Stomach (tissue), 9 donors: ENCODE results near the gene GPER1. TPM values are rescaled to one million over a fixed set of nuclear protein-coding genes. Genes with fewer than 3 reads are reported as not detected.

Source experiments
- DNase-seq, 2 donors: peaks; one replicate each; pipeline versions ENCODE4 v3.0.0 to v3.0.0-alpha.2; 2013 to 2019
- H3K27ac ChIP-seq, 5 donors: fragments of 200-600 bp in 4 of 5; sonication (generic) in 4 of 5; one replicate each; pipeline ENCODE4 v1.5.1; 2013 to 2019; ENCODE audit warnings: mild to moderate bottlenecking in 1 of 5, moderate library complexity in 1 of 5
- H3K27me3 ChIP-seq, 3 donors: fragments of 200-600 bp; sonication (generic); one replicate each; pipeline ENCODE4 v1.5.1; 2017 to 2019; ENCODE audit warnings: mixed run types in 1 of 3
- H3K36me3 ChIP-seq, 4 donors: fragments of 200-600 bp; sonication (generic); 1 replicate in 3 of 4; 2 replicates in 1 of 4; pipeline ENCODE4 v1.5.1; 2016 to 2019
- H3K4me1 ChIP-seq, 4 donors: fragments of 200-600 bp; sonication (generic); one replicate each; pipeline ENCODE4 v1.5.1; 2016 to 2019
- H3K4me3 ChIP-seq, 4 donors: fragments of 200-600 bp; sonication (generic) in 3 of 4; one replicate each; pipeline ENCODE4 v1.5.1; 2016 to 2019; ENCODE audit warnings: mild to moderate bottlenecking in 1 of 4
- H3K9me3 ChIP-seq, 4 donors: fragments of 200-600 bp; sonication (generic); one replicate each; pipeline ENCODE4 v1.5.1; 2016 to 2019
- CTCF ChIP-seq, 7 experiments: fragments of 450-650 bp in 4 of 7; fragments of 200-600 bp in 3 of 7; sonication (generic) in 3 of 7; IDR thresholded peaks; one replicate each; pipeline ENCODE4 v1.5.1; 2016 to 2019; ENCODE audit warnings: antibody characterized with exemption in 7 of 7, control low read depth in 2 of 7, mild to moderate bottlenecking in 1 of 7
- EP300 ChIP-seq: sonication (generic); formaldehyde crosslinking; IDR thresholded peaks from one replicate; pipeline ENCODE4 v1.6.1; 2017; ENCODE audit warnings: antibody characterized with exemption
- POLR2A ChIP-seq, 4 donors: fragments of 450-650 bp; IDR thresholded peaks; one replicate each; pipeline ENCODE4 v1.6.1; 2016; ENCODE audit warnings: antibody characterized with exemption in 4 of 4, control low read depth in 2 of 4, mild to moderate bottlenecking in 1 of 4, moderate library complexity in 1 of 4
- POLR2AphosphoS5 ChIP-seq, 3 donors: sonication (generic); formaldehyde crosslinking; IDR thresholded peaks; one replicate each; pipeline ENCODE4 v1.6.1; 2016; ENCODE audit warnings: antibody characterized with exemption in 3 of 3
- WGBS, 5 donors: extraction: QIAGEN DNeasy Blood & Tissue Kit in 3 of 5; methylation state at CpG; one replicate each; pipeline versions ENCODE4 v1.1.5 to v1.1.7; 2013 to 2018; 5-methylcytosine and 5-hydroxymethylcytosine counted together
- intact Hi-C: fragments of 100-400 bp; cut with DNase I; formaldehyde crosslinking; loops from one replicate; pipeline ENCODE4 v1.15.1; 2023; ENCODE audit warnings: low total_unique reads
- polyA plus RNA-seq, 3 donors: library from polyadenylated mRNA; stranded (reverse); fragments of 200-250 nt; gene quantifications; one replicate each; pipeline ENCODE4 v1.2.3, GENCODE V29; 2013
- total RNA-seq, 5 donors: library from RNA; depleted of rRNA; stranded (reverse); fragments of >200 nt; gene quantifications; one replicate each; pipeline versions ENCODE4 v1.1.0 to v1.2.3, GENCODE V29; 2014 to 2016
- donor health status: healthy with polysubstance abuse.
- donor health status: Bipolar disorder and iron deficiency.
- donor health status: healthy.

The GPER1 gene
- total and polyA plus RNA-seq, 8 donors = 0.58 to 31.2 (median 18.3) TPM; not detected in 1

DNA sequence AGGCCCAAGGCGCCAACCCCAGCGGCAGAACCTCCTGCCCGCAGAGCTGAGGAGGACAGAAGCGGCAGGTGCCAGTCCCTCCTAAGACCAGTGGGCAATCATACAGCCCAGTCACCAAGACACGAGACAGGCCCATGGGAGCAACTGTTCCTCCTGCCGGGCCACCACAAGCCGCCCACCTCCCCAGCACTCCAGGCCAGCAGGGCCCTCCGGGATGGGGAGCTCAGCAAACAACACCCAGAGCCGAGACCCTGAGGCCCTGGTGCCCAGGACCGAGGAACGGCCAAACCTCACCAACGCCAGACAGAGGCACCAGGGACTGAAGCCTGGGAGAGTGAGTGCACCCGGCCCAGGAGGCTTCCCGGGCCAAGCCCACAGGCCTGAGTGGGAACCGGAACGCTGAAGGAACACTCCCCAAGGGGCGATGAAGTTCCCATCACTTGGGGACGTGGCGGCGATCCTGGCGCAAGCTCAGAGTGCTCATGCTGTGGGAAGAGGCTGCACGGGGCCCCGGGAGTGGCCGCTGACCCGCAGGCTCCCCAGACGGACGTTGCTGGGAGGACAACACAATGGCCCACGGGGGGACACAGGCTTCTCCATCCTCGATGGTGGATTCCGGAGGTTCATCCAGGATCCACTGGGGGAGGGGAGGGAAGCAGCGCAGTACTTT is 35.1 kb downstream of the GPER1 start:
- H3K27ac ChIP-seq = peak overlapping the region; percentile 43 to 87 (median 86)
- no peak overlapping the region for H3K4me3 ChIP-seq
- 69 to 81% (median 78%) methylated on average over 28 to 31 of the region's 31 CpGs for WGBS, 5 donors
- H3K9me3 ChIP-seq = no peaks in the 10 kb centered on the region
- DNase-seq = no peak
- peaks cover 16 to 33% (median 28%) of the 10 kb centered on the region in 4 donors for H3K4me1 ChIP-seq
- no peaks in the 10 kb centered on the region for H3K27me3 ChIP-seq
- intact Hi-C loops = no loop called here
- TF ChIP-seq POLR2A (IDR thresholded peaks at IDR 0.05) (no peak), EP300 (no peak), CTCF (IDR thresholded peaks at IDR 0.05) (no peak), POLR2AphosphoS5 (IDR thresholded peaks at IDR 0.05) (no peak)
- H3K36me3 ChIP-seq = peaks cover 0 to 20% (median 8%) of the 10 kb centered on the region in 4 donors

DNA sequence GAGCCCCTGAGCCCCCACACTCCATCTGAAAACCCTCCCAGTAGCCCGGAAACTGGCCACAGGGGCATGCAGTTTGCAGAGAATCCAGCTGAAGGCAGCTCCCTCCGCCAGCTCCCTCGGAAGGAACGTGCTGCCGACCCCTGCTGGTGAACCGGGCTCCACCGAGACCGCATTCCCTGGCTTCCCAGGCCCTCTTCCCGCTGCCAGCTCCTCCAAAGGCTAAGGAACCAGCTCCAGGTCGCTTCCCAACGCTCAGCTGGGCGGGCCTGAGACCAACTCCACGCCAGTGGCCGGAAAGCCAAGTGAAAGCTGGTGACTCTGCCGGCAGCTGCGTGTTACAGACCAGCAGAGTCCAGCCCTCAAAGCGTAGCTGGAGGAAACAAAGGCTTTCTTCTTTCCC is 35.8 kb downstream of the GPER1 start:
- Histone ChIP-seq H3K4me1 (peaks cover 16 to 33% (median 28%) of the 10 kb centered on the region in 4 donors), H3K27me3 (no peaks in the 10 kb centered on the region), H3K4me3 (peak overlapping the region; percentile 7 to 29 (median 14)), H3K27ac (peak overlapping the region; percentile 43 to 87 (median 86)), H3K9me3 (no peaks in the 10 kb centered on the region), H3K36me3 (peaks cover 0 to 20% (median 11%) of the 10 kb centered on the region in 4 donors)
- intact Hi-C loops = no loop called here
- WGBS, 5 donors = 1 to 18% (median 16%) methylated on average over 16 to 17 of the region's 17 CpGs
- peak; percentile 89 to 91 for DNase-seq
- TF ChIP-seq EP300 = no peak
- peak in 5 of 7 experiments; percentile 62 to 83 (median 68) for TF ChIP-seq CTCF (IDR thresholded peaks at IDR 0.05)
- peak; percentile 29 to 80 (median 78) for TF ChIP-seq POLR2AphosphoS5 (IDR thresholded peaks at IDR 0.05)

GRCh38 chr7:1124164-1124563 is 36.3 kb downstream of the GPER1 start:
- H3K4me3 ChIP-seq = peak overlapping the region; percentile 7 to 29 (median 14)
- no peaks in the 10 kb centered on the region for H3K9me3 ChIP-seq
- peaks cover 0 to 20% (median 11%) of the 10 kb centered on the region in 4 donors for H3K36me3 ChIP-seq
- H3K4me1 ChIP-seq = peaks cover 16 to 33% (median 28%) of the 10 kb centered on the region in 4 donors
- 25 to 67% (median 32%) methylated on average over 3 to 11 of the region's 11 CpGs for WGBS, 5 donors
- no peaks in the 10 kb centered on the region for H3K27me3 ChIP-seq
- H3K27ac ChIP-seq = peak overlapping the region; percentile 84 to 87 (median 86)
- intact Hi-C loops = no loop called here
- DNase-seq = no peak
- TF ChIP-seq POLR2A (IDR thresholded peaks at IDR 0.05) (no peak), CTCF (IDR thresholded peaks at IDR 0.05) (no peak), POLR2AphosphoS5 (IDR thresholded peaks at IDR 0.05) (no peak), EP300 (no peak)

DNA sequence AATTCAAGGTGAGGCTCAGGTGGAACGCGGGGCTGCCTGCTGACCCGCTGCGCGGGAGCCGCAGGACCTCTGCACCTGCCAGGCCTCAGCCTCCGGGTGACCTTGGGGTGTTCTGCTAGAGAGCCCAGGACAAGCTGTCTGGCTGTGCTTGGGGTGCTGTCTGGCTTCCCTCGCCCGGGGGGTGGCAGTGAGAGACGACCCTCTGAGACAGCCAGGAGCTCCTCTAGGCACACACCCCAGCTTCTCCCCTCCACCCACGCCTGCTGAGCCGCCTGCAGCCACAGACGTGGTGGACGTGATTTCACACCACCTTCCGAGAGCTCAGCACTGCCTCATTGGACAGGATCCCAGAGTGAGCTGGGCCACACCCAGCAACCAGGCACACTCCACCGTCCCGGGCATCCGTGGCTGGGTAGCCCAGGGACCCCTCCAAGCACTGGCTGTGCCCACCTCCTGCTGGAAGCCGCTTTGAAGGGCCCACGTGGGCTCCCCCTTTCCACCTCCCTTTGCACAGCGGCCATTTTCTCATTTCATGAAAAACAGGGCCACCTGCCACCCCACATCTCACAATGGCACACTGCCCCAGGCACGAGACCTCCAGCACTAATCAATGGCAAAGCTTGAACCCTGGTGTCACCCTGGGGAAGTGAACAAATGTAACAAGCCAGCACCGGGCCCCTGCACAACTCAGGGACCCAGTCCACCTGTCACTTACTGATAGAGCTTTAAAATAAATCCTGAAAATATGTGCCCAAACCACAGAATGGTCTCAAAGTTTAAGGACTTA is 37.1 kb downstream of the GPER1 start:
- Histone ChIP-seq H3K27me3 (no peaks in the 10 kb centered on the region), H3K4me1 (peaks cover 16 to 36% (median 31%) of the 10 kb centered on the region in 4 donors), H3K4me3 (peak overlapping the region in 2 of 4 donors; percentile 5 to 14), H3K9me3 (no peaks in the 10 kb centered on the region), H3K36me3 (peaks cover 0 to 23% (median 11%) of the 10 kb centered on the region in 4 donors), H3K27ac (peak overlapping the region; percentile 78 to 87 (median 86))
- 27 to 53% (median 34%) methylated on average over 19 to 23 of the region's 23 CpGs for WGBS, 5 donors
- intact Hi-C loops = no loop called here
- TF ChIP-seq CTCF (IDR thresholded peaks at IDR 0.05) = no peak
- TF ChIP-seq EP300 = no peak
- no peak for TF ChIP-seq POLR2A (IDR thresholded peaks at IDR 0.05)
- no peak for TF ChIP-seq POLR2AphosphoS5 (IDR thresholded peaks at IDR 0.05)
- DNase-seq = peak; percentile 34 to 72
